RPMI8226 (cell line): ENCODE data around the gene APOB.

ENCODE experiments used
- DNase-seq: peaks from one replicate; pipeline ENCODE4 v3.0.0-alpha.2; 2015

Gene APOB, protein sequence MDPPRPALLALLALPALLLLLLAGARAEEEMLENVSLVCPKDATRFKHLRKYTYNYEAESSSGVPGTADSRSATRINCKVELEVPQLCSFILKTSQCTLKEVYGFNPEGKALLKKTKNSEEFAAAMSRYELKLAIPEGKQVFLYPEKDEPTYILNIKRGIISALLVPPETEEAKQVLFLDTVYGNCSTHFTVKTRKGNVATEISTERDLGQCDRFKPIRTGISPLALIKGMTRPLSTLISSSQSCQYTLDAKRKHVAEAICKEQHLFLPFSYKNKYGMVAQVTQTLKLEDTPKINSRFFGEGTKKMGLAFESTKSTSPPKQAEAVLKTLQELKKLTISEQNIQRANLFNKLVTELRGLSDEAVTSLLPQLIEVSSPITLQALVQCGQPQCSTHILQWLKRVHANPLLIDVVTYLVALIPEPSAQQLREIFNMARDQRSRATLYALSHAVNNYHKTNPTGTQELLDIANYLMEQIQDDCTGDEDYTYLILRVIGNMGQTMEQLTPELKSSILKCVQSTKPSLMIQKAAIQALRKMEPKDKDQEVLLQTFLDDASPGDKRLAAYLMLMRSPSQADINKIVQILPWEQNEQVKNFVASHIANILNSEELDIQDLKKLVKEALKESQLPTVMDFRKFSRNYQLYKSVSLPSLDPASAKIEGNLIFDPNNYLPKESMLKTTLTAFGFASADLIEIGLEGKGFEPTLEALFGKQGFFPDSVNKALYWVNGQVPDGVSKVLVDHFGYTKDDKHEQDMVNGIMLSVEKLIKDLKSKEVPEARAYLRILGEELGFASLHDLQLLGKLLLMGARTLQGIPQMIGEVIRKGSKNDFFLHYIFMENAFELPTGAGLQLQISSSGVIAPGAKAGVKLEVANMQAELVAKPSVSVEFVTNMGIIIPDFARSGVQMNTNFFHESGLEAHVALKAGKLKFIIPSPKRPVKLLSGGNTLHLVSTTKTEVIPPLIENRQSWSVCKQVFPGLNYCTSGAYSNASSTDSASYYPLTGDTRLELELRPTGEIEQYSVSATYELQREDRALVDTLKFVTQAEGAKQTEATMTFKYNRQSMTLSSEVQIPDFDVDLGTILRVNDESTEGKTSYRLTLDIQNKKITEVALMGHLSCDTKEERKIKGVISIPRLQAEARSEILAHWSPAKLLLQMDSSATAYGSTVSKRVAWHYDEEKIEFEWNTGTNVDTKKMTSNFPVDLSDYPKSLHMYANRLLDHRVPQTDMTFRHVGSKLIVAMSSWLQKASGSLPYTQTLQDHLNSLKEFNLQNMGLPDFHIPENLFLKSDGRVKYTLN (N-terminal part only)

DNA sequence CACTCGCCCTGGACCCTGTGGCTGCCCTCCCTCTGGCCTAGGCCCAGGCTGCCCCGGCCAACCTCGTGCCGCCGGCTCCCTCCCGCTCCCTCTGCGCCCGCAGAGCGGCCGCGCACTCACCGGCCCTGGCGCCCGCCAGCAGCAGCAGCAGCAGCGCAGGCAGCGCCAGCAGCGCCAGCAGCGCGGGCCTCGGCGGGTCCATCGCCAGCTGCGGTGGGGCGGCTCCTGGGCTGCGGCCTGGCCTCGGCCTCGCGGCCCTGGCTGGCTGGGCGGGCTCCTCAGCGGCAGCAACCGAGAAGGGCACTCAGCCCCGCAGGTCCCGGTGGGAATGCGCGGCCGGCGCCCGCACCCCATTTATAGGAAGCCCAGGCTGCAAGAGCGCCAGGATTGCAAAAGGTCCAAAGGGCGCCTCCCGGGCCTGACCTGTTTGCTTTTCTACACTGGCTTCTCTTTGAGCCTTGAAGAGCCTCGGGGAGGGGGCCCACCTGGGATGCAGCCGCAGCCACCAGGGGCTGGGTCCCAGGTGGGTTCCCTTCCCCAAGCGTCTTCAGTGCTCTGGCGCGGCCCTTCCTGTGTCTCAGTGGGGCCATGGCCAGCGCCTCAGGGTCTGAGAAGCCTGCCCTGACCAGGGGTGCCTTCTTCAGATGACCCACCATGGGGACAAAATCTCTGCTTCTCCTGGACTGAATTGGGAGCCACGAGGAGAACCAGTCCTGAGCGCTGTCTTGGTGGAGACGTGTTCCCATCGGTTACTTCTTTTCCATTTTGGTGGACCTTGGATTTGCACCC is at the start of gene APOB:
APOB (minus strand) TSS at position 330 of the 789 bp plus-strand sequence; CDS start at position 202, 128 bp downstream.
- DNase-seq, result no peak

DNA sequence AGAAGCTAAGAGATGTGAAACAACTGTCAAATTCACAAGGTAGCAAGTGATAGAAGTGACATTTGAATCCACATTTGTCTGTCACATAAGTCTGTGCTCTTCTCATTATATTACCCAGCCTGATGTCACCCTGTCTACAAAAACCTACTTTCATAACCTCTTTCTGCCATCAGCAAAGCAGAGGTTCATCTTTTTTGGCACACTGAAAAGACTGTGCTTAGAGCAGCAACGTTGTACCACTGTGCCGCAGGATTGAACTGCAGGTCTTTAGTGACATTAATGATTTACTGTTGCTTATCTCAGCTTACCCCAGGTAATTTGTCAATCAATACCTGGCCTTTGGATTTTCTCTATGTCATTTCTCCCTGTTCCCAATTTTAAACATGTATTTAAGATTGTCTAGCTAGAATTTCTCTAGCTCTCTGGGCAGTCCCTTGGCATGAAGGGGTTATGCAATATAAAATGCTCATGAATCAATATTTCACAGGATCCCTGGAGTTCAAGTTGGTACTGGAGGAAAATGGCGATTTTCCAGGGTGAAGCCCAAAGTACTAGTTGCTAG is 48.5 kb upstream of the APOB start:
- no peak for DNase-seq

DNA sequence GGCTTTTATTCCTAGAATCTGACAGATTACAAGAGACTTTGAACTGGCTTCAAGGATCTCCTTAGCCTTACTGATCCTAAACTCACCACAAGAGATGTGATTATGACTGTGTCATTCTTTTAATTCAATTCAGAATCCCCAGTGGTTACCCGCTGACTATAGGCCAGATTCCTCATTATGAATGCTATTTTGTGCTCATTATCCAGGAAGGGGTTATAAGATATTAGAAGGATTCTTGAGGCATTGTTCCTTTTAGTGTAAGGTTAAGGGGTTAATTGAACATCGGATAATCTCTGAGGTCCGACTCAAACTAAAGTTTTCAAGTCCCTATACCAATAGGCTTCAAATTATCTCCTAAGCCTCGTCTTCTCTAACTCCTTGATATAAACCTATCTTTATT is 40.5 kb upstream of the APOB start:
- DNase-seq, result no peak

DNA sequence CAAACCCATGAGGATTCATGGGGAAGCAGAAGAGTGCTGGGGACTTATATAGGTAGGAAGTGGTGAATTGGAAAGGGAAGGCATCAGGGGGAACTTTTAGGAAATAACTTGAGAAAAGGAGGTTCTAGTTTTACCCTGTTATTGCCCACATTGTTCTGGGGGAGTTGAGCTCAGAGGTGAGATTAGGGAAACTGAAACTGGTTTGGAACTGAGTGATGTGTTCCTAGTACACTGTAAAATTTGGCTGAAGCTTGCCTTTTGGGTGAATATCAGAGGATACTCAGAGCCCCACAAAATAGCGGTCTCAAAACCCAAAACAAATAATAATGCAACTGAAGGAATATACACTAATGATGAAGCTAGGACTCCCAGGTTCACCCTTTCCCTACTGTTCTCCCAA is 39.6 kb upstream of the APOB start:
- DNase-seq, result no peak

DNA sequence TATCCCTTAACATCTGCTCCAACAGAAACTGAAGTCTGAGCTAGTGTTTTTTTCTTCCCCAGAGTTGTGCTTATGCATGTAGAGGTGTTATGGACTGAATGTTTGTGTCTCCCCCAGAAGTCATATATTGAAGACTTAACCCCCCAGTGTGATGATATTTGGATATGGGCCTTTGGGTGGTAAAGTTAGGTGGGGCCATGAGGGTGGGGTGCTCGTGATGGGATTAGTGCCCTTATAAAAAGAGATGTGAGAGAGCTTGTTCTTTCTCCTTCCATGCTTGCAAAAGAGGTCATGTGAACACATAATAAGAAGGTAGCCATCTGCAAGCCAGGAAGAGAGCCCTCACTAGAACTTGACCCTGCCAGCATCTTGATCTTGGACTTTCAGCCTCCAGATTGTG is 34.4 kb upstream of the APOB start:
- DNase-seq, result no peak

DNA sequence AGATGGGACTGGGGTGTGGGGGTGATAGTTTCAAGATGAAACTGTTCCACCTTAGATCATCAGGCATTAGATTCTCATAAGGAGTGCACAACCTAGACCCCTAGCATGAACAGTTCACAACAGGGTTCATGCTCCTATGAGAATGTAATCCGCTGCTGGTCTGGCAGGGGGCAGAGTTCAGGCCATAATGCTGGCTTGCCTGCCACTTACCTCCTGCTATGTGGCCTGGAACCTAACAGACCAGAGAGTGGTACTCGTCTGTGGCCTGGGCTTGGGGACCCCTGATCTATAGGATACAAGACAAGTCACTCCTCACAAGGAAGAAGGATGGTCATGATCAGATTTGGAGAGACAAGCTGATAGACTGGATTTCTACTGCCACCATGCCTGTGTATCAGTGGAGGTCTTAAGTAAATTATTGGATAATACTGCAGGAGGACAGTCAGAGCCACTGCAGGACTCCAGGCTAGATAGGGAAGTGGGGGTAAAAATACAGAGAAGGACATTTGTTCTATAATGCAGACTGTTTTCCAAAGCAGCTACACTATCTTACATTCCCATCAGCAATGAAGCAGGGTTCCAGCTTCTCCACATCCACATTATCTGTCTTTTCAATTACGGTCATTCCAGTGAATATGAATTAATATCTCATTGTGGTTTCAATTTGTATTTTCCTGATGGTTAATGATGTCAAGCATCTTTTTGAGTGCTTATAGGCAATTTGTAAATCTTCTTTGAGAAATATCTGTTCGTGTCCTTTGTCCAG is 28.8 kb upstream of the APOB start:
- no peak for DNase-seq

DNA sequence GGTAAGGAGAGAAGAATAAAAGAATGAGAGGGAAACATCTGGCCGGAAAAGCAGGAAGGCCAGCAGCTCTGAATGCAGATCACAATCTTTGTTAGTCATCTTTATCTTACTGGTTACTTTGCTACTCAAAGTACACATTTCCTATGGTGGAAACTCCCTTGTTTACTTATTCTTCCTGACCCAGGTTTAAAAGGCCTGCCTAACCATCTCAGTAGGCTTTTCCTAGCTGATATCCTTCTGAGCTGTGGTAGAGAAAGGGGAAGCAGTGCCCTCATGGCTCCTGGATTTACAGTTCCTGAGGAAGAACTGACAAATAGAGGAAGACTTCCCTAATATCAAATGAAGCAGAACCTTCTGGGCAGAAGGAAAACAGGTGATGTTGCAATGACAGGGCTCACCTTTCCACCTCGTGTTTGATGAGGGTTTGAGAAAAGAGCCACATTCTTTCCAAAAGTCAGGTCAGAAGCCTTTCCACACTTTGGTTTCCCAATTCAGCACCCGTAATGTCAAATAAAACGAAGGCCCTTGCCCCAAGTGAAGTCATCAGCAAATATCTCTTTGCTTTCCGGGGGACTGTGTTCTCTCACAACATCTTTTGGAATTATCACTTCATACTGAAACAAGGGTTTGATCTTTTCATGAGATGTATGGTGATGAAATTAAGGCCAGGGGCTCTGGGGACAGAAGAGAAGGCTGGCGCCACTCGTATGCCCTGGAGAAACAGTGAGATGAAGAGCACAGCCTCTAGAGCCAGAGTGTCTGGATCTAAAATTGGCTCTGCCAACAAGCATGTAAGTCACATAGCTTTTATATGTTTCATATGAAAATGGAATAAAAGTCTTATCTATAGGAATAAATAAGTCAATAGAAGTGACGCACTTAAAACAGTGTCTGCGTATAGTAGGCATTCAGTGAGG is 26.7 kb upstream of the APOB start:
- DNase-seq, result no peak

DNA sequence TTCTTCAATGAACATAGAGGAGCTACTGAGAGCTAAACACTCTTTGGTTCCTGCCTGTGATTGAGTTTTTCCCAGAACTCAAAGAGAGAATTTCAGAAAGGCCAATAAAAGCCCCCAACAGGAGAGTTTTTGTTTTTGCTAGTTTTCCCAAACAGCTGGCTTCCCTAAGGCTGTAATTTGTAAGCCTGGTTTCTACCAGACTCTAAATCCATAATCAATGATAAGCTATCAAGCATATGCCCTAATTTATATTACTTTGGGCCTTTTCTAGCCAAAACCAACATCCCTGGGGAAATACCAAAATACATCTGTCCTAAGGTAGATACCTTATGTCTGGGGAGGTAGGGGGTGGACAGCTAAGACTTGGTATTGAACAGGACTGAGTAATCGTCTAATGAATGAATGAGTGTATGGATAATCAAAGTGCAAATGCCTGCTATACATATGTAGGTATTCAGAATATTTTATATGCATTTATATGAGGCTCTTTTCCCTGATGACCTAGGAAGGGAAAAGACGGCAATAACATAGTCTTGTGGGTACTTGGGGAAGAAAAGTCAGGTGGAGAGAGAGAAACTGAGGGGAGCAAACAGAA is 26.0 kb upstream of the APOB start:
- DNase-seq, result no peak

DNA sequence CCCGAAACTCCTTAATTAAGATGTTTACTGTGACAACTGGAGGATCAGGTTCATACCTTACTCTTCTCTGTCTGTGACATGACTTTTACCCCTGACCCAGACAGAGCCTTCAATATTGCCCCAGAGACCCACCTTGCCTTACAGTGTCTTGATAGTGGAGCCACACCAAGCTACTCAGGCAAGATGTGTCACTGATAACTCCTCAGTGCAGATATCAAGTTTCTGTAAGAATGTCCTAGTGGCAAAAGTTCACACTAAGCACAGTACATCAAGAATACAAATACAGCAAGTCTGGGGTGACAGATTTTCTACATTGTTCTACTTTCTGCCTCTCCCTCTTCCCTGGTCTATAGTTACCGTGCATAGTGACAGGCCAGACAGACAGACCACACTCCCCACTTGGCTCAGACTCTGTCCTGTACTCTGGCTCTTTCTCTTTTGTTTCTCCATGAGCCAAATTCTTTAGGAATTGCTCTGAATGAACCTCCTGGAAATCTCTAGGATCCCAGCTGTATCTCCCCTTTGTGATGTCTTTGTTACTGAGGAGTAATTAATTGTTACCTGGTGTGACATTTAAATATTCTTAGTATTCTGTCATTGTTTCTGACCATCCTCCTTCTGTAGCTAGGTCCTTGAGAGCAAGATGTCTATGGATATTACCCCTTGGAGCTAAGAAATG is 24.1 kb upstream of the APOB start:
- no peak for DNase-seq

DNA sequence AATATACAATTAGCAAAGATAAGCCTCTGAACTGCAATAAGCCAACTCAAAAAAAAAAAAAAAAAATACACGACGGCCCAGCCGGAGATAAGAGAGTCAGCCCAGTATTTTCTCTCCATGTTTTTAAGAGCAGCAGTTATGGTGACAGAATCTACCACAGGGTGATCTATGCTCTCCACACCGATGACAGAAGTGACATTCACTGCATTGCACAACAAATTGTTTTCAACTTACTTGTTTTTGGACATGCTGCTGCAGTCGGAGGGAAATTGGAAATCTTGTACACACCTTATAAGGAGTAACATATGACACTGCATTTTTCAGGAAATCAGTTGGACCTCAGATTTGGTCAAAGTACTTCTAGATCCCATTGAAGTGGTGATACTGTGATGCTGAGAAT is 23.3 kb upstream of the APOB start:
- no peak for DNase-seq

DNA sequence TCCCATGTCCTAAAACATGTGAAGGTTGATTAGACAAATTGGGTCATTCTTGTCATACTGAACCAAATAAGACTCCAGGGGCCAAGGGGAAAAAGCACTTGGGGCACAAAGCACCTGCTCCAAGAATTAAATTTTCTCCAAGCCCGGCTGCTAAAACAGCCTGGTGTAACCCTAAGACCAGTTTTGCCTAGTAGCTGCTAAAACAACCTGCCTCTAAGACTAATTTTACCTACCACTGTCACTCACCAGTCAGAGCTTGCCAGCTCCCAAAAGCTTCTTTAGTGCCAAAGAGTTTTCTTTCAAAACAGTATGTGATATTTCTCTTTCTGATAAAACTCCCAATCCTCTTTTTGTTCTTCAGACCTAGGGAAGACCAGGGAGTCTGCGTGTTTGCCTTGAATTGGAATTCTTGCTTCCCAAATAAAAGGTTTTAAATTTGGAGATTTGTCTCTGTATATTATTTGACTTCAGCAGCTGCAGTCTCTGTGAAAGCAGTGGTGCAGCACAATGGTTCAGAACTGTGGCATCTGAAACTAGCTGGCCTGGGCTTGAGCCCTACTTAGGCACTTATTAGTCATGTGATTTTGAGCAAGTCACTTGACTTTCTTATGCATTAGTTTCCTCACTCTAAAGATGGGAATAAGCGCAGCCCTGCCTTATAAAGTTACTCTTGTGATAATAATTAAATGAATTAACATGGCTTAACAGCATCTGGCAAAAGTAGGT is 16.2 kb upstream of the APOB start:
- DNase-seq, result no peak

DNA sequence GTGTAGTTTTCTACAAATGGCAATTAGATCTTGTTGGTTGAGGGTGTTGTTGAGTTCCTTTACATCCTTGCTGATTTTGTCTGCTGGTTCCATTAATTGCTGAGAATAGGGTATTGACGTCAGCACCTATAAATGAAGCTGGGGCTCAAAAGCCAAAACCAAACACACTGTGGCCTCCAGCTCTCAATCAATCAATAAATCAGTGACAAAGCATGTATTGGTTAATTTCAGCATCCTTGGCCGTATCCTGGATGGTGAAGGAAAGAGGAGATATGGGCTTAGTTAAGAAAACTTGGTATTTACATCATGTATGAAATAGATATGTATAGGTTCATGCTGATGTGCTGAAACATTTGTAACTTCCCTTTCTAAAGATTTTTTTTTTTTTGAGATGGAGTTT is 13.2 kb upstream of the APOB start:
- DNase-seq, result no peak

DNA sequence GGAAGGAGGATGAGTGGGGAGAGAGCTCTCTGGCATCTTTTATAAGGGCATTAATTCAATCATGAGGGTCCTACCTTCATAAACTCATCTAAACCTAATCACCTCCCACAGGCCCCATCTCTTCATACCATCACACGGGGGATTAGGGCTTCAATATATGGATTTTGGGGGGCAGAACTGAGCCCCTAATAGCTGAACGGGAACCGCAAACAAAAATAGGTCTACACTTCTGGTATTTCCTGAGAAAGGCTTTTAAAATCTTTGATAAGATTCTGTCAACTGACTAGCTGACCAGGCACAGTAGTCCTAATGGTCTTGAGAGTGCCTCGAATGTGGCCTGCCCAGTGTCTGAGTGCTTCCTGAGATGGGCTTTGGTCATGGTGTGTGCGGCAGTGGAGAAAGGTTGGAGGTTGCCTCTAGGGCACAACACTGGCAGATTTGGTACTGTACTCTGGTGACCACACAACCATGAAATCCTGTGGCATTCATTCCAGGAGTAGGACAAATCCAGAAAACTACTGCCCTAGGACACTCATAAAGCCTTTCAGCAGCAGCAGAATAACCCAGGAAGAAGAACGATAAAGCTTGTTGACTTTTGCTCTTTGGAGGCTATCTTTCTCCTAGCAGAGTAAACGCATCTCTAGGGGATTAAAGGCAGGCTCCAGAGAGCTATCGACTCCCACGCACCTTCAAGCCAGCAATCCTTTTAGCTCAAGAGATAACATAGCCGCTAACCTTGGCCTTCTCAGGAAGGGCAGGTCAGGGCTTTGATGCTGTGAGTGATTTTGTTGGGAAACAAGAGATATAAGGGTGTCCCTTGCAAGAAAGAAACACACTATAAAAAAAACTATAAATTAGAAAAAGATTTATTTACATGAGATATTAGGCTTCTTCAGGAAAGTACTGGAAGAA is 12.3 kb upstream of the APOB start:
- no peak for DNase-seq

DNA sequence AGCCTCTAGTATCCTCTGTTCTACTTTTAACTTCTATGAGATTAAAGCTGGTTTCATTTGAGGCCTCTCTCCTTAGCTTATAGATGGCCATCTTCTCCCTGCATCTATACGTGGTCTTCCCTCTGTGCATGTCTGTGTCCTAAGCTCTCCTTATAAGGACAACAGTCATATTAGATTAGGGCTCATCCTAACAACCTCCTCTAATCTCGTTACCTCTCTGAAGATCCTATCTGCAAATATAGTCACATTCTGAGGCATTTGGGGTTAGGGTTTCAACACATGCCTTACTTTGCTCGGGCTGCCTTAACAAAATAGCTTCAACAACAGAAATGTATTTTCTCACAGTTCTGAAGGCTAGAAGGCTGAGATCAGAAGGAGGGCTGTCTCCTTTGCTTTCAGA is 11.6 kb upstream of the APOB start:
- DNase-seq, result no peak

DNA sequence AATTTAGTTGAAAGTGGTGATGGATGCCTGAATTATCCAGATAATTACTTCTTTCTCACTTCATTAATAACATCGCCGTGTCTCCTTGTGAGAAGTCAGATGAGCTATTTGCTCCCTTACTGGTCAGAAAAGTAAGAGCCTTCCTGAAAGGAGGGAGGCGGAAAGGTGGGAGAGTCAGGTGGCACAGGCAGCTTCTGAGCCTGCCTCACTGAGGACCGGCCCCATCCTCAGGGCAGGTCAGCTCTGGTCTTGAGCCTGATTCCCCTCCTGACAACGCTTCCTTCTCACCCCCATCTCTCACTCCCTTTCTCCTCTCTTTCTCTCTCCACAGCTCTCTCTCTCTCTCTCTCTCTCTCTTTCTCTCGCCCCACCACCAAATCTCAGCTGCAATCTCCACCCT is 10.1 kb upstream of the APOB start:
- DNase-seq, result no peak

DNA sequence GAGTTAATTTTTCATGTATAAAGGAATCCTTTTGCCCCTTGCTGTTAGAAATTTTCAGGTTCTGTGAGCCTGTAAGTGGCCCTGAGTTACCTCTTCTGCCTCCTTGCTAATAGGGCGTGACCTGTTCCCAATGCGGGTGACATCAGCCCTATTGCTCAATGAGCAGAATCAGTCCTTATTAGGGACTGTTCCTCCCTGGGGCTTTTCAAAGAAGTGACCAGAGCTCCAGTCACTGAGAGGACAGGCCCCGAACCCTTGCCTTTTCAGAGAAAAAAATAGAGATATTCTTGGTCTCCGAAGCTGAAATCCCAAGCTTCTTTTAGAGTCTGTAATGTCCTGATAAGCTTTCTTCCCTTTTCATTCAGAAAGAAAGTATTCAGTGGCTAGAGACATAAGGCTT is 8.2 kb upstream of the APOB start:
- no peak for DNase-seq

DNA sequence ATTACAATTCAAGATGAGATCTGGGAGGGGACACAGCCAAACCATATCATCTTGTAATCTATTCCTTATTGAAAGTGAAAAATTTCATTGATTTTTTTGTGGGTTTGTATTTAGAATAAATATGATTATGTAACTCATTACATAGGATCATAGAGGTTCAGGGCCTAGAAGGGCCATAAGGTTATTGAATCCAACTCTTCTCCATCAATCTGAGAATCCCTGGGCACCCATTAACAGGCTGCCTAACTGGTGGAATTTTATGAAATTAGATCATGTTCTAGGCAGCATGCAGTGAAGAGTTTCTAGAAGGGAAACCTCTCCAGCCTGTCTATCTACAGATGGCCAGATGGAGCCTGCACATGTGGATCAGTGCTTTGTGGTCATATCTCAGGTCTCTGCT is 6.3 kb upstream of the APOB start:
- DNase-seq, result no peak
